HG03064 (cell line): Measurements from ENCODE around the gene NECAB3.

Source experiments
- ATAC-seq: cut with Tn5 transposase; IDR thresholded peaks from one replicate; pipeline ENCODE4 v1.9.1; 2021; ENCODE audit warnings: low read depth; ENCODE audit not compliant: unreplicated experiment

NECAB3 gene

DNA sequence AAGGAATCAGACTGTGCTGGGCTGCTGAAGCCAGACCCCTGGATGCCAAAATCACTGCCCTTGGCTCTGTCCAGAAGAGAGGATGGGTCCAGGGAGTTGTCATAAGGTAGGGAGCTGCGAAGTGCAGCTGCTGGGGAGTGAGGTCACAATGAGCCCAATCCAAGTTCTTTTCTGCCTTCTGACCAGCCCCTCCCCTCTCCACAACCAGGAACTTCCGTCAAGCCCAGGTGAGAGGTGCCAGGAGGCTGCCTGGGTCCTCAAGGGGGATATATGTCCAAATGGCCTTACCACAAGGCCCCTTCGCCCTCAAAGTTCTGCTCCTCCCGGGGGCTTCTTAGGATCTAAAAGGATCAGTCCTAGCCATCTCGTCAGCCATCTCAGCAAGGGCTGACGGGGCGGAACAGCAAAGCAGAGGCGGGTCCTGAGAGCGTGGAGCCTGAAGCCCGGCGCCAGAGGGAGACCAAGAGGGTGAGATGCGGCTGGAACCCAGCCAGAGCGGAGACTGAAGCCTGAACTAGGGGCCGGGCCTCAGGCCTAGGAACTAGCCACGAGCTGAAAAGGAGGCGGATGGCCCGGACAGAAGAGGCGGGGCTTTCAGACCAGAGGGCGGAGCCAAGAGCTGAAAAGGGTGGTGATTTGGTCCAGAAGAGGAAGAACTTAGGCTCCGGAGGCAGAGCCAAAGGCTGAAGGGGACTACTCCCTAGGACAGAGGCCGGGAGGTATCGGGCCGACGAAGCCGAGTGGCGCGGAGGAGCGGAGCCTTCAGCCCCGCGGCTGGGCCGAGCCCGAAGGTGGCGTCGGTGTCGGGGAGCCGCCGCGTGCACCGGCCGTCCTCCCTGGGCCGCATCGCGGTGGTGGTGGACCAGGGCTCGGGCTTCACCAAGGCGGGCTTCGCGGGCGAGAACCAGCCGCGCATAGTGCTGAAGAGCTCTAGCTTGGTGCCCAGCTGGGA, 7.7 kb downstream of the NECAB3 start, which contains the start of gene ACTL10:
ACTL10 (plus strand) TSS at position 651 of the 952 bp plus-strand sequence. CDS start 555 bp downstream, outside the sequence.
- peak; percentile 51 for ATAC-seq

- no peak for ATAC-seq
Observed at GRCh38 chr20:33664762-33665144, 9.5 kb downstream of the NECAB3 start.

- no peak for ATAC-seq
Observed at GRCh38 chr20:33664085-33664761, 10.0 kb downstream of the NECAB3 start.

DNA sequence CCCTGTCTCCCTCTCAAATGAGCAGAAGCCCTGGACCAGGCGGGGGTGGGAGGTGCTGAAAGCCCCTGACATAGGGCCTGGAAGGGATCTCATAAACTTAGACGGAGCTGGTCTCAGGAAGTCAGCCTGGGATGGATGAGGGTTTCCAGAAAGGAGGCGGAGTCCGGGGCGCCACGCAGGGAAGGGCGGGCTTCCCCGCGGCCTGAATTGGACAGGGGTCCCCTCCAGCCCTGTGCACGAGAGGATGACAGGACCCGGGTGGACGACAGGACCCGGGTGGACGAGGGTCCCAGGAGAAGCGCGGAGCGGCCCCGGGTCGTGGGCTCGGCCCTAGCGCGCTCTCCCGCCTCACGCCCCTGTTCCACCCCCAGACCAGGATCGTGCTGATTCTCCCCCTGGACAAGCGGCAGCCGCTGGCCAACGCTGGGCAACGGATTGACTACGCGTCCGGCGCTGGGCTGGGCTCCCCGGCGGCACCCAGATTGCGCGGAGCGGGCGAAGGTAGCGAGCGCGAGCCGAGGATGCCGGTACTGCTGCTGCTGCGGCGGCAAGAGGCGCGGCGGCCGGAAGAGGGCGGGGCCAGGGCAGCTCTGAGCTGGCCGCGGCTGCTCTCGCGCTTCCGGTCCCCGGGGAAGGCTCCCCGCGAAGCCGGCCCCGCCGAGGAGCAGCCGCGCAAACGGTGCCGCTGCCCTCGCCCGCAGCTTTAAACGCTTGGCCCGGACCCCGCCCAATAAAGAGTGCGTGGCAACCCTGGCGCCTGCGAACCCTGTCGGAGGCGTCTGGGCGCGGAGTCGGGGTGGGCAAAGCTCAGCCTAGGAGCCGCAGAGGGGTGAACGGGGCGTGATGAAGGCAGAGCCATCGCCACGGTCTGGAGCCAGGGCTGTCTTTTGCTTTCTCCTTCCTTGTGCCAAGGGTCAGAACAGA, 10.8 kb downstream of the NECAB3 start:
- no peak for ATAC-seq

DNA sequence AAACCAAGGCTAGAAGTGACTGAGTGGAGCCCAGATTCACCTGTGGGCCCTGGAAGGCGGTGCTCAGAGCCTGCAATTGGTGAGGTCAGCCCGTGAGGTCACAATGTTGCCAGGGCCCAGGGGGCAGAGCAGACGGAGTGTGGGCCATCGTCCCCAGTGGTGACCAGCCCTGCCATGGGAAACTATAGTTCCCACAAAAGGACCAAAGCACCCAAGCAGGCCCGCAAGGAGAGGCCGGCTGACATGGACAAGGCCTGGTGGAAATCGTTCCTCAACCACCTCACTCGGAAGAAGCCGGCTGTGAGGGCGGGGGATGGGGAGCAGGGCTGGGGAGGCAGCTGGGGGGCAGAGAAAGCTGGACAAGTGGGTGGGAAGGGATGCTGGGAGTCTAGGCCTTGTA, 12.1 kb downstream of the NECAB3 start, which contains the start of gene C20orf144:
C20orf144 (plus strand) TSS at position 156 of the 400 bp plus-strand sequence; CDS start at position 175, 19 bp downstream.
- ATAC-seq: no peak

GRCh38 chr20:33660685-33661058, 13.6 kb downstream of the NECAB3 start:
- ATAC-seq: no peak

DNA sequence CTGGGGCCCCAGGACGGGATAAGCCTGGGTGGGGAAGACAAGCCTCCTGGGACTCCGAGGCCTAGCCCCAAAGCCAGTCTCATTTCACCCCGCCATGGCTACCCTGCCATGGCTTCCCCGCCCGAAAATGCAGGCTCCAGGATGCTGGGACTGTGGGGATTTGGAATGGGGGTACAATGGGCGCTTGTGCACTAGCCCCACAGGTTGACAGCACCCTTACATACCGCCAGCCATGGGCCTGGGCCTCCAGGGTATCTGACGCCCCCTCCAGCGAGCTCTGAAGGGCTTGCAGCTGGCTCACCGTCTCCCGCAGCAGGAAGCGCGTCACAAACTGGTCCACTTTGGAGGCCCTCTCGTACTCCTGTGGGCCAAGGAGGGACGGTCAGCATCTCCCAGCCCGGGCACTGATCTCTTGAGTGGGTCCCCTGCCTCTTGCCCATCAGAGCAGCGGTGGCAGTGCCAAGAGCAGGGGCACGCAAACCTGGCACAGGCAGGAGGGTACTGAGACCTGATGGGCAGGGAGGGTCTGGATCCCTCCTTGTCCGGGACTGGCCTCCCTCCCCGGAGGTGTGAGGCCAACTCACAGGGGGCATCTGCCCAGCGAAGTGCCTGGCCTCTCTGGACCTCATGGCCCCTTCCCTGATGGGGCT, 14.1 kb downstream of the NECAB3 start:
- ATAC-seq: no peak

- ATAC-seq: no peak
Observed at GRCh38 chr20:33659341-33660034, 14.7 kb downstream of the NECAB3 start.

DNA sequence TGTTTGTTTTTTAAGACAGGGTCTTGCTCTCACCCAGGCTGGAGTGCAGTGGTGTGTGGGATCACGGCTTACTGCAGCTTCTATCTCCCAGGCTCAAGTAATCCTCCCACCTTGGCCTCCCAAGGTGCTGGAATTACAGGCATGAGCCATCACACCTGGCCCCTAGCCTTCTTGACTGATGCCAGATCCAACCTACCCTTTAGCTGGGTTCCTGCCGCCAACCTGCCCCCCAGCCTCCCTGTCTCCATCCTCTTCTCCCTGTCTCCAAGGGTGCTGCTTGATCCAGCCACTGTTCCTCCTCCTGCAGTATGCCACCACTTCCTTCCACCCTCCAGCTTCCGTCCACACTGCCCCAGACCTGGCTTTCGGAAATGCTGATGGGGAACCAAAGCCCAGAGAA, 15.3 kb downstream of the NECAB3 start:
- ATAC-seq: no peak

GRCh38 chr20:33658510-33658909, 15.7 kb downstream of the NECAB3 start:
- no peak for ATAC-seq

GRCh38 chr20:33657704-33658095, 16.5 kb downstream of the NECAB3 start:
- no peak for ATAC-seq

- no peak for ATAC-seq
Observed at GRCh38 chr20:33656783-33657703, 17.2 kb downstream of the NECAB3 start.

GRCh38 chr20:33656010-33656782, 18.0 kb downstream of the NECAB3 start:
- no peak for ATAC-seq

DNA sequence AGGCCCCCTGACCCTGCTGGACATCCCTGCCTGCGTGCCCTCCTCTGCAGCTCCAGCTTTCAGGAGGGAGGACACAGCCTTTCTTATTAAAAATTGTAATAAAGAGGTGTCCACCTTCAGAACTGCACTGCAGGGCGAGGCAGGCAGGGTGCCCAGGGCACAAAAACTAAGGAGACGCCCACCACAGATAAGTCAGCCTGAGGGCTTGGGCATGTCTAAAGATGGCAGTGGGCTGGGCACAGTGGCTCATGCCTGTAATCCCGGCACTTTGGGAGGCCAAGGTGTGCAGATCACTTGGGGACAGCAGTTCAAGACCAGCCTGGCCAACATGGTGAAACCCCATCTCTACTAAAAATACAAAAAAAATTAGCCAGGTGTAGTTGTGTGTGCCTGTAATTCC, 19.1 kb downstream of the NECAB3 start:
- ATAC-seq: no peak

GRCh38 chr20:33654680-33655161, 19.5 kb downstream of the NECAB3 start:
- no peak for ATAC-seq

DNA sequence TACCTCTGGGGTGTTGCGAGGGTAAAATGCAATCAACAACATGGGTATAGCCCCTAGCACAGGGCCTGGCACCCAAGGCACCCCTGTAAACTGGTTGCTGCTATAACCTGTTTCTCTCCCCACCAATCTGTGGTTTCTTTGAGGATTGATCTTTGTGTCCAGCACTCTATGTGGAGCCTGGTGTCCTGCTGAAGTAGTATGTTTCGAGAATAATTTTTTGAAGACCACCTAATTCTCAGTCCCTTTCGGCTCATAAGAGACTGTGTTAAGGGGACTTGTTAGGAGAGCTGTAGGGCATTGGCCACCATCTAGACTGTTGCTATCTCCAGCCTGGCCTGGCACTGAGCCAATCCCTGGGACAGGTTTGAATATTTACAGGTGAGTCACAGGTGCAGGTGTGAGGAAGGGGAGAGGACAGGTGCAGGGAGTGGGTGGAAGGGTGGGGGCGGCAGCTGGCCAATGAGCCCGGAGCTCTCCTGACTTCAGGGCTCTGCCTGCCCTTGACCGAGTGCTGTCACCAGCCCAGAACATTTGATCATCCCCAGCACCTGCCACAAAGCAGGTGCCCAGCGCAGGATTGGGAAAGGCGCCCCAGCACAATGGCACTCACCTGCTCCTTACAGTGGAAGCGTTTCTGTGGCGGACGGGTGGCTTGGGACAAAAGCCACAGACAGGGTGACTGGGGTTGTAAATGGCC, 20.2 kb downstream of the NECAB3 start:
- no peak for ATAC-seq
